ENCODE measurements around the gene LPCAT2.
A peak's percentile ranks its signal among the peaks of the same experiment; 100 is the strongest.

The LPCAT2 gene

DNA sequence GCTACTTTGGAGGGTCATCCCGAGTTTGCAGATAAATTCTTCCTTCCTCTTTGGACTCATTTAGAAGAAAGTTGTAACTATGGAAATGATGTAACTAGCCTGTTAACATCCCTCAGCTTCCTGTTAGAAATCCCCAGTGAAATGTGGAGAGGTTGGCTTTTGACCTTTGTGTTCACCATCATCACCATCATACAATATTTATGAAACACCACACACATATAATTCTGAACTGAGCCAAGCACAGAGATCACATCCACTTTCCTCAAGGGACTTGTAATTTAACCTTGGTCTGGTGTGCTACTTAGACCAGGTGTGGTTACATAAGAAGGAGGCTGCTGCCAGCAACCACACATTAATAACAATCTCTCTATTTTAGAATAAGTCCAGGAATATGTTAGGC is 60.2 kb downstream of the LPCAT2 start:
- Histone ChIP-seq H3K4me1 (ENCODE audit: control insufficient read depth in 1 of 2, insufficient read depth in 1 of 2, low read depth in 1 of 2, low read length in 1 of 2) (peaks cover 78 to 83% of the 10 kb centered on the region in 2 experiments), H3K4me3 (ENCODE audit: low read depth in 1 of 2, low read length in 1 of 2) (no peak overlapping the region)

DNA sequence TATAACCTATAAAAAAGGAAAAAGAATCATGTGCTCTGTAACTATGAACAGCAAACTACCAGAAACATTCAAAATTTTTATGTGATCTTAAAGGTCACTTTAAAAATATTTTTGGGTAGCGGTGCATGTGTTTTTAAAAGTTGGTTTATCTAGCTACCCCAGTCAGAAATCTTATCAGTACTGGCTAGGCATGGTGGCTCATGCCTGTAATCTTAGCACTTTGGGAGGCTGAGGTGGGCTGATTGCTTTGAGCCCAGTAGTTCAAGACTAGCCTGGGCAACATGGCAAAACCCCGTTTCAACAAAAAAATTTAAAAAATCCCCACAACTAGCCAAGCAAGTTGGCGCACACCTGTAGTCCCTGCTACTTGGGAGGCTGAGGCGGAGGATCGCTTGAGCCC is 61.3 kb downstream of the LPCAT2 start:
- H3K36me3 ChIP-seq, result peaks cover 10% of the 10 kb centered on the region
- H3K27ac ChIP-seq, result peak overlapping the region; percentile 72
- TF ChIP-seq, protein P1, sequence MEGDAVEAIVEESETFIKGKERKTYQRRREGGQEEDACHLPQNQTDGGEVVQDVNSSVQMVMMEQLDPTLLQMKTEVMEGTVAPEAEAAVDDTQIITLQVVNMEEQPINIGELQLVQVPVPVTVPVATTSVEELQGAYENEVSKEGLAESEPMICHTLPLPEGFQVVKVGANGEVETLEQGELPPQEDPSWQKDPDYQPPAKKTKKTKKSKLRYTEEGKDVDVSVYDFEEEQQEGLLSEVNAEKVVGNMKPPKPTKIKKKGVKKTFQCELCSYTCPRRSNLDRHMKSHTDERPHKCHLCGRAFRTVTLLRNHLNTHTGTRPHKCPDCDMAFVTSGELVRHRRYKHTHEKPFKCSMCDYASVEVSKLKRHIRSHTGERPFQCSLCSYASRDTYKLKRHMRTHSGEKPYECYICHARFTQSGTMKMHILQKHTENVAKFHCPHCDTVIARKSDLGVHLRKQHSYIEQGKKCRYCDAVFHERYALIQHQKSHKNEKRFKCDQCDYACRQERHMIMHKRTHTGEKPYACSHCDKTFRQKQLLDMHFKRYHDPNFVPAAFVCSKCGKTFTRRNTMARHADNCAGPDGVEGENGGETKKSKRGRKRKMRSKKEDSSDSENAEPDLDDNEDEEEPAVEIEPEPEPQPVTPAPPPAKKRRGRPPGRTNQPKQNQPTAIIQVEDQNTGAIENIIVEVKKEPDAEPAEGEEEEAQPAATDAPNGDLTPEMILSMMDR (IDR thresholded peaks at IDR 0.05), result no peak
- no peak overlapping the region for H3K4me3 ChIP-seq (ENCODE audit: low read depth in 1 of 2, low read length in 1 of 2)
- no peaks in the 10 kb centered on the region for H3K27me3 ChIP-seq
- peaks cover 86% of the 10 kb centered on the region in 2 experiments for H3K4me1 ChIP-seq (ENCODE audit: control insufficient read depth in 1 of 2, insufficient read depth in 1 of 2, low read depth in 1 of 2, low read length in 1 of 2)
- no peaks in the 10 kb centered on the region for H3K9me3 ChIP-seq

More for the DNA sequence above, 60.2 kb downstream of the LPCAT2 start:
- Histone ChIP-seq H3K27me3 (no peaks in the 10 kb centered on the region), H3K9me3 (no peaks in the 10 kb centered on the region), H3K27ac (peak overlapping the region; percentile 72), H3K36me3 (peaks cover 10% of the 10 kb centered on the region)
- TF ChIP-seq, protein P1 (IDR thresholded peaks at IDR 0.05), result no peak

DNA sequence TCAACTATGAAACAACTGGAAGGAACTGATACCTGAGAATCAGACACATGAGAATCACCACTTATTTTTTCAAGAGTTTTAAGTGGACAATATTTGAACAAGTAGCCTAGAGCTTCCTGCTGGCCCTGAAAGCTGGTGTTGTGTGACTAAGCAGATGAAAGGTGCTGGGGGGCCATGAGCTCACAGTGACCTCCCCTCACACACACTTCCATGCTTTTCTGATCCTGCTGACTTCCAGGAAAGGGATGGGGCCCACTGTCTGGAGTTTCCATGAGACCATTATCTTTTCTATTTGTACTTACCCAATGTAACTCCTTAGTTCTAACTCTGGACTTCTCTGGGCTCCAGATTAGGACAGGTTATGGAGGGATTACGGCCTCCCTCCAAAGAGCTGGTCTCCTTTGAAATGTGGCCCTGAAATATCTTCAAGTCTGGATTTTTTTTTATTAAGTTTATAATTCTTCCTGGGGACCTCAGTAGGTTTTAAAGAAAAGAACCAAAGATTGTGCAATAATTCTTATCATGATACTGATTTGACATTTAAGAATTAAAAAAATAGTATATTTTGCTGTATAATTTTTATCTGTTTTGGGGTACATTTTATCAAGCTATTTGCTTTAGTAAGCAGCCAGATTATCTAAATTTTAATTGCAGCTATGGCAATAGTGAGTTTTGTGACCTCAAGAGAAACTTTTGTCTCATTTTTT is 62.5 kb downstream of the LPCAT2 start:
- no peaks in the 10 kb centered on the region for H3K9me3 ChIP-seq
- peaks cover 78 to 81% of the 10 kb centered on the region in 2 experiments for H3K4me1 ChIP-seq (ENCODE audit: control insufficient read depth in 1 of 2, insufficient read depth in 1 of 2, low read depth in 1 of 2, low read length in 1 of 2)
- TF ChIP-seq, protein P1 (IDR thresholded peaks at IDR 0.05), result no peak
- H3K36me3 ChIP-seq, result peaks cover 12% of the 10 kb centered on the region
- H3K4me3 ChIP-seq (ENCODE audit: low read depth in 1 of 2, low read length in 1 of 2), result no peak overlapping the region
- H3K27ac ChIP-seq, result no peak overlapping the region
- H3K27me3 ChIP-seq, result no peaks in the 10 kb centered on the region

DNA sequence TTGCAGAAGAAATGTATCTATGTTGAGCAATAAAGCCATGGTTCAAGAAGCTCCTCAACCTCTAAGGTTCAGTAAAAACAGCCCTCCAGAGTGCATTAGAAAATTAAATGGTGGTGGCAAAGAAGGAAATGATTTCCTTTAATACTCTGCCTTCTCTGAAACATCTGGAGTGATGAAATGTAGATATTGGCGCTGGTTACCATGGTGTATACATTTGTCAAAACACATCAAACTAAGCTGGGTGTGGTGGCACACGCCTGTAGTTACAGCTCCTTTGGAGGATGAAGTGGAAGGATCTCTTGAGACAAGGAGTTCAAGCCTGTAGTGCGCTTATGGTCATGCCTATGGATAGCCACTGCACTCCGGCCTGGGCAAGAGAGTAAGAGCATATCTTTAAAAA is 63.6 kb downstream of the LPCAT2 start:
- Histone ChIP-seq H3K9me3 (no peaks in the 10 kb centered on the region), H3K4me1 (ENCODE audit: control insufficient read depth in 1 of 2, insufficient read depth in 1 of 2, low read depth in 1 of 2, low read length in 1 of 2) (peaks cover 67 to 70% of the 10 kb centered on the region in 2 experiments), H3K36me3 (peaks cover 12% of the 10 kb centered on the region), H3K27me3 (no peaks in the 10 kb centered on the region), H3K27ac (peak overlapping the region; percentile 76), H3K4me3 (ENCODE audit: low read depth in 1 of 2, low read length in 1 of 2) (no peak overlapping the region)
- TF ChIP-seq, protein P1 (IDR thresholded peaks at IDR 0.05), result no peak

DNA sequence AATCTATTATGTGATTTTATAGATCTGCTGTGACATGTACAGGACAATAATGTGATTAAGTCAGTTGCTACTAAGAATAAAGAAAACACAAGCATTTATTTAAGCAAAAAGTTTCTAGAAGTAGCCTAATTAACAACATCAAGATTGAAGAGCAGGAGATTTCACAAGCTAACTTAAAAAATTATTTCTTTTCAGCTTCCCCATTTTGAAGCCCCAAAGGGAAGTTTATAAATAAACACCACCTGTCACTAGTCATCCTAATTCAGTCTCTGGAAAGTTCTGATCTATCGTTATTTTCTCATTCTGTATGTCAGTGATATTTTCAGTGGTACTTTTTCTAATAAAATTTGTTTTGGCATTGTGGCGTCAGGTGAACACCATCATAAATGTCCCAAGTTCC is 65.9 kb downstream of the LPCAT2 start:
- Histone ChIP-seq H3K27me3 (no peaks in the 10 kb centered on the region), H3K9me3 (no peaks in the 10 kb centered on the region), H3K36me3 (peaks cover 30% of the 10 kb centered on the region), H3K4me1 (ENCODE audit: control insufficient read depth in 1 of 2, insufficient read depth in 1 of 2, low read depth in 1 of 2, low read length in 1 of 2) (peaks cover 43 to 47% of the 10 kb centered on the region in 2 experiments), H3K27ac (peak overlapping the region; percentile 76), H3K4me3 (ENCODE audit: low read depth in 1 of 2, low read length in 1 of 2) (peak overlapping the region in 1 of 2 experiments; percentile 1)
- TF ChIP-seq, protein P1 (IDR thresholded peaks at IDR 0.05), result no peak

All from neutrophil (primary cell).